ENCODE results near the gene ITGB3. TPM values are rescaled to one million over a fixed set of nuclear protein-coding genes. Genes with fewer than 3 reads are reported as not detected.

ITGB3 gene
- total RNA-seq, 1 donor from 2014 or later = 174 TPM

DNA sequence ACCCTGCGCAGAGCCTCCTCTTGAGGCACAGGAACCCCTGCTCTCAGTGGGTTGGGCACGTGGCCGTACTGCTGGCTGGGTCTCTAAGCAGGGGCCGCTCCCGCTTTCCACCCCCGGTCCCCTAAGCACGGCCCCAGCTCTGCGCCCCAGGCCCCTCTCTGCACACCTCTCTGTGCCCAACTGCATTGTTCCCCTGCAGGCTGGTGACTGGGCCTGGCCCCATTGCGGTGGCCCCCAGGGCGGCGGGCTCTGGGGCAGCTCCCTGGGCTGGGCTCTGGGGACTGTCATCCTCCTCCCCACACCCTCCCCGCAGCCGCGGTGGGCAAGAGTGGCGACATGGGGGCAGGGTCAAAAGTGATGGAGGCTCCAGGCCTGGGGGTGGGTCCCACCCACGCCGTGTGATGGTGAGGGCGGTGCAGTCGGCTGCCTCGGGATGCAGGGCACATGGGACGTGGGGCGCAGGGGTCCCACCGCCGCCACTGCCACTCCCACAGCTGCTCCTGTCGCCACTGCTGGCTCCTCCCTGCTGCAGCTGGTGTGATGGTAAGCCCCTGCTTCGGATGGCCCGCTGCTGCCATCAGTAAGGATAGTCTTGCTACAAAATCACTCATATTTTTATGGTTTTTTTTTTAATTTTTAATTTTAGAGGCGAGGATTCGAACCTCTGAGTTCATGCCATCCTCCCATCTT is 15.2 kb upstream of the ITGB3 start:
- no peak for DNase-seq (ENCODE audit: low read depth)
- no peak overlapping the region for H3K4me3 ChIP-seq (ENCODE audit: low read depth, low read length)
- peaks cover 1% of the 10 kb centered on the region for H3K36me3 ChIP-seq (ENCODE audit: control insufficient read depth, insufficient read depth, low read length)
- TF ChIP-seq, protein P1, sequence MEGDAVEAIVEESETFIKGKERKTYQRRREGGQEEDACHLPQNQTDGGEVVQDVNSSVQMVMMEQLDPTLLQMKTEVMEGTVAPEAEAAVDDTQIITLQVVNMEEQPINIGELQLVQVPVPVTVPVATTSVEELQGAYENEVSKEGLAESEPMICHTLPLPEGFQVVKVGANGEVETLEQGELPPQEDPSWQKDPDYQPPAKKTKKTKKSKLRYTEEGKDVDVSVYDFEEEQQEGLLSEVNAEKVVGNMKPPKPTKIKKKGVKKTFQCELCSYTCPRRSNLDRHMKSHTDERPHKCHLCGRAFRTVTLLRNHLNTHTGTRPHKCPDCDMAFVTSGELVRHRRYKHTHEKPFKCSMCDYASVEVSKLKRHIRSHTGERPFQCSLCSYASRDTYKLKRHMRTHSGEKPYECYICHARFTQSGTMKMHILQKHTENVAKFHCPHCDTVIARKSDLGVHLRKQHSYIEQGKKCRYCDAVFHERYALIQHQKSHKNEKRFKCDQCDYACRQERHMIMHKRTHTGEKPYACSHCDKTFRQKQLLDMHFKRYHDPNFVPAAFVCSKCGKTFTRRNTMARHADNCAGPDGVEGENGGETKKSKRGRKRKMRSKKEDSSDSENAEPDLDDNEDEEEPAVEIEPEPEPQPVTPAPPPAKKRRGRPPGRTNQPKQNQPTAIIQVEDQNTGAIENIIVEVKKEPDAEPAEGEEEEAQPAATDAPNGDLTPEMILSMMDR (IDR thresholded peaks at IDR 0.05; ENCODE audit: insufficient read depth, low read length, poor library complexity, severe bottlenecking) = no peak
- H3K27me3 ChIP-seq (ENCODE audit: control insufficient read depth, insufficient read depth, low read length) = no peaks in the 10 kb centered on the region

DNA sequence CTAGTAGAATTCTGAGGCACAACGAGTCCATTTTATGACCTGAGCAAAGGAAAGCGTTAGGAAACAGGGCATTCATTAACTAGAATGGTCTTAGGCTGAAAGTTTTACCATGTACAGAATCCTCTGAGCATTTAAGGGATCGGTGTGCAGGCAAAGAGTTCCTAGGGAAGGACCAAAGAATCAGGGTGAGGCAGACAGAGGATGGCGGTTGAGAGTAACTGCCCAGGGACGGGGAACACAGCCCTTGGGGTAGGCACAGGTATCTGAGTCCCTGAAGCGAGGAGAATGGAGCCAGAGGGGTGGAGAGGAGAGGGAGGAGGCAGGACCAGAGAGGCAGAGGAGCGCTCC is 14.0 kb upstream of the ITGB3 start:
- H3K27me3 ChIP-seq (ENCODE audit: control insufficient read depth, insufficient read depth, low read length) = no peaks in the 10 kb centered on the region

DNA sequence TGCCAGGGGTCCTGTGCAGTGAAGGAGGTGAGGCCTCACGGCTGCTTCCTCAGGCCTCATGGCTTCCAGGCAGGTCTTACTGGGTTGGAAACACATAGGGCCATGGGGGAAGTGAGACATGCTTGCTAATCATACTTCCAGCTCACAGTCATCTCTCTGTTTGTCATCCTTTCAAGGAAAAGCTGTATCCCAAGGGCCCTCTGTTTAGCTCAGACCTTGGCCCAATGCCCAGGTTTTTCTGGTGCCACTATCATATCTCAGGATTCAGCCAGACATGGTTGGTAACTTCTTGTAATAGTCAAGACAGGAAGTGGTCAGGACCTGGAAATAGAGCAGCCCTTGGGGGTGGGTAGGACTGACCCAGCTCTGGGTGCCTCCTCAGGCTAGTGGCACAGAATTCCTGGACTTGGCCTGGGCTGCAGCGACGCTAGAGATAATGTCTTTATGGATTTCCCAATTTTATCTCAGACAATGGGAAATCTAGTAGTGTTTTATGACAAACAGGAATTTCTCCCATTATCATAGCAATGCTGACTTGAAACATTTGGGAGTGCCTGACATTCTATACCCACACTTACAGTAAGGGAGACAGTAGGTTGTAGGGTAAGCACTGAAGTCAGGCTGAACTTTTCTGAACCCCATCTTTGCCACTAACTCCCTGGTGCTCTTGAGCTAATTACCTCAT is 13.5 kb upstream of the ITGB3 start:
- TF ChIP-seq, protein P1 (IDR thresholded peaks at IDR 0.05; ENCODE audit: insufficient read depth, low read length, poor library complexity, severe bottlenecking) = no peak
- peak; percentile 100 for DNase-seq (ENCODE audit: low read depth)
- Histone ChIP-seq H3K27me3 (ENCODE audit: control insufficient read depth, insufficient read depth, low read length) (no peaks in the 10 kb centered on the region), H3K4me3 (ENCODE audit: low read depth, low read length) (no peak overlapping the region), H3K36me3 (ENCODE audit: control insufficient read depth, insufficient read depth, low read length) (peaks cover 1% of the 10 kb centered on the region)

More for the DNA sequence above, 14.0 kb upstream of the ITGB3 start:
- TF ChIP-seq, protein P1 (IDR thresholded peaks at IDR 0.05; ENCODE audit: insufficient read depth, low read length, poor library complexity, severe bottlenecking) = no peak
- DNase-seq (ENCODE audit: low read depth) = no peak
- no peak overlapping the region for H3K4me3 ChIP-seq (ENCODE audit: low read depth, low read length)
- H3K36me3 ChIP-seq (ENCODE audit: control insufficient read depth, insufficient read depth, low read length) = peaks cover 1% of the 10 kb centered on the region

DNA sequence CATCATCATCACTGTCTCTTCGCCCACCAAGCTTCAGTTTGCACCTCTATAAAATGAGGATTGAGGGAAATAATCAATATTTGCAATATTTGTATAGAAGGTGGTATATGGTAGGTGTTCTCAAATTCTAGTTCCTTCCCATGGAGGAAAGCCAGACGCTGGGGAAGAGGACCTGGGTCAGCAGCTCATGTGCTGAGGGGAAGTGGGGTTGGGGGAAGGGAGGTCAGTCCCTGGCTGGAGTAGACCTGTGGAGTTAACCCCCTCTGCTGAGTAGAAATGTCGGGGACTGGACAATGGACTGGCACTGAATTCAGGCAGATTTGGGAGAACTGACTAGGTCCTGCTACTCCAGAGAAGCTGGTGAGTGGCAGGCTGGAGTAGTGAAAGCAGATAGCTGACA is 12.8 kb upstream of the ITGB3 start:
- Histone ChIP-seq H3K4me3 (ENCODE audit: low read depth, low read length) (no peak overlapping the region), H3K27me3 (ENCODE audit: control insufficient read depth, insufficient read depth, low read length) (no peaks in the 10 kb centered on the region), H3K36me3 (ENCODE audit: control insufficient read depth, insufficient read depth, low read length) (no peaks in the 10 kb centered on the region)
- TF ChIP-seq, protein P1 (IDR thresholded peaks at IDR 0.05; ENCODE audit: insufficient read depth, low read length, poor library complexity, severe bottlenecking) = no peak
- no peak for DNase-seq (ENCODE audit: low read depth)

DNA sequence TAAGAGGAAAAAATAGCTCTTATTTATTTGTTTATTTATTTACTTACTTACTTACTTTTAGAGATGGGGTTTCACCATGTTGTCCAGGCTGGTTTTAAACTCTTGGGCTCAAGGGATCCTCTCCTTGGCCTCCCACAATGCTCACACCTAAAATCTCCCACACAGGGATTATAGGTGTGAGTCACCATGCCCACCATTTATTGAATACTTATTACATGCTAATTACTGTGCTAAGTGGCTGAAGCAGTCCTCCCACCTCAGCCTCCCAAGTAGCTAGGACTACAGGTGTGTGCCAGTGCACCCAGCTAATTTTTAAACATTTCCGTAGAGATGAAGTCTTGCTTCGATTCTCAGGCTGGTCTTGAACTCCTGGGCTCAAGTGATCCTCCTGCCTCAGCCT is 11.0 kb upstream of the ITGB3 start:
- TF ChIP-seq, protein P1 (IDR thresholded peaks at IDR 0.05; ENCODE audit: insufficient read depth, low read length, poor library complexity, severe bottlenecking) = no peak
- Histone ChIP-seq H3K27me3 (ENCODE audit: control insufficient read depth, insufficient read depth, low read length) (no peaks in the 10 kb centered on the region), H3K4me3 (ENCODE audit: low read depth, low read length) (no peak overlapping the region), H3K36me3 (ENCODE audit: control insufficient read depth, insufficient read depth, low read length) (no peaks in the 10 kb centered on the region)
- no peak for DNase-seq (ENCODE audit: low read depth)

Measured in kidney epithelial cell (primary cell).